Erythroblast (primary cell): ENCODE measurements around the gene TIGD1.

Source experiments
- GATA1 ChIP-seq: IDR thresholded peaks from 2 replicates; pipeline ENCODE4 v1.6.1; 2011; ENCODE audit warnings: low read depth, mild to moderate bottlenecking, control low read depth, low read length, moderate library complexity
- POLR2A ChIP-seq: IDR thresholded peaks from 2 replicates; pipeline ENCODE4 v1.6.1; 2011; ENCODE audit warnings: mild to moderate bottlenecking, low read length

DNA sequence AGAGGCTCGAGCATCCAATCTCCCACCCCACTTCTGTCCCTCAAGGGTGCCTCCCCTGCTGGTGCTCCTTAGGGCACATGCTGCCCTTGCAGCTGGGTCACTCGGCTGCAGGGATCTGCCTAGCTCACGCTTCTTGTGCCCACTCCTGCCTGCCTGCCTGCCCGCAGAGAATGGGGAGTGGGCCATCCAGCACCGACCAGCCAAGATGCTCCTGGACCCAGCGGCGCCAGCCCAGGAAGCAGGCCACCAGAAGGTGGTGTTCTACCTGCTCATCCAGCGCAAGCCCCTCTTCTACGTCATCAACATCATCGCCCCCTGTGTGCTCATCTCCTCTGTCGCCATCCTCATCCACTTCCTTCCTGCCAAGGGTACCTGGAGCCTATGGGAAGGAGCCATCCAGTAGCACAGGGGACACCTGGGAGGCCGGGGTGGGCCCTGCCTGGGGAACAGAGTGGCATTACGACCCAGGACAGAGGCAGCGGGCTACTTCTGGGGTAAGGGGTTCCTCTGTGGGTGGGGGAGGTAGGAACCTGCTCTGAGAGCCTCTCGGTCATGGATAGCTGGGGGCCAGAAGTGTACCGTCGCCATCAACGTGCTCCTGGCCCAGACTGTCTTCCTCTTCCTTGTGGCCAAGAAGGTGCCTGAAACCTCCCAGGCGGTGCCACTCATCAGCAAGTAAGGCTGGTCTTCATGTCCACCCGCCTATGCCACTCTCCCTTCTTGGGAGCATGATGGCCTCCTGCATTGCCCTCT is 7.5 kb downstream of the TIGD1 start:
- TF ChIP-seq POLR2A (no peak), GATA1 (no peak)
